ENCODE measurements around the gene LIMS2.

DNA sequence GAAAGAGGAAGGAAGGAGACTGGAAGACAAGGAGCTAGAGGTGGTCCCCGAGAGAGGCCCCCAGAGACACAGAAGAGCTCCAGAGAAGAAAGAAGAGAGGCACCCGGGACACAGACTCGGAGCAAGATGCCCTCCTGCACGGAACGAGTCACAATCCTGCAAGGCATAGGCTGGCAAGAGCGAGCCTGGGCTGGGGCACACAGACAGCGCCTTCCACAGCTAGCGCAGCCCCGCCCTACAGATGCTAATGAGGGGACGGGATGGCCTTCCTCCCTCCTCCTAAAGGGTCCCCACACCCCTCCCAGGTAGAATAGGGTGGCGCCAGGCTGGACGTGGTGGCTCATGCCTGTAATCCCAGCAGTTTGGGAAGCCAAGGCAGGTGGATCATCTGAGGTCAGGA, 49.2 kb downstream of the LIMS2 start:
- TF ChIP-seq, protein P1, sequence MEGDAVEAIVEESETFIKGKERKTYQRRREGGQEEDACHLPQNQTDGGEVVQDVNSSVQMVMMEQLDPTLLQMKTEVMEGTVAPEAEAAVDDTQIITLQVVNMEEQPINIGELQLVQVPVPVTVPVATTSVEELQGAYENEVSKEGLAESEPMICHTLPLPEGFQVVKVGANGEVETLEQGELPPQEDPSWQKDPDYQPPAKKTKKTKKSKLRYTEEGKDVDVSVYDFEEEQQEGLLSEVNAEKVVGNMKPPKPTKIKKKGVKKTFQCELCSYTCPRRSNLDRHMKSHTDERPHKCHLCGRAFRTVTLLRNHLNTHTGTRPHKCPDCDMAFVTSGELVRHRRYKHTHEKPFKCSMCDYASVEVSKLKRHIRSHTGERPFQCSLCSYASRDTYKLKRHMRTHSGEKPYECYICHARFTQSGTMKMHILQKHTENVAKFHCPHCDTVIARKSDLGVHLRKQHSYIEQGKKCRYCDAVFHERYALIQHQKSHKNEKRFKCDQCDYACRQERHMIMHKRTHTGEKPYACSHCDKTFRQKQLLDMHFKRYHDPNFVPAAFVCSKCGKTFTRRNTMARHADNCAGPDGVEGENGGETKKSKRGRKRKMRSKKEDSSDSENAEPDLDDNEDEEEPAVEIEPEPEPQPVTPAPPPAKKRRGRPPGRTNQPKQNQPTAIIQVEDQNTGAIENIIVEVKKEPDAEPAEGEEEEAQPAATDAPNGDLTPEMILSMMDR (IDR thresholded peaks at IDR 0.05): no peak
- TF ChIP-seq ZFX (IDR thresholded peaks at IDR 0.05; ENCODE audit: borderline replicate concordance): no peak
